DND-41 (cell line): ENCODE results near the gene BCAS3.

Experiments used
- CTCF ChIP-seq: IDR thresholded peaks from 2 replicates; pipeline ENCODE4 v1.5.1; 2012; ENCODE audit warnings: borderline replicate concordance, low read length, moderate library complexity, mild to moderate bottlenecking; ENCODE audit not compliant: poor library complexity, severe bottlenecking; ENCODE audit errors: extremely low read depth
- EZH2 ChIP-seq: IDR thresholded peaks from 3 replicates; pipeline ENCODE4 v1.6.1; 2012; ENCODE audit warnings: borderline replicate concordance, low read depth, mild to moderate bottlenecking, moderate library complexity, low read length, inconsistent platforms; ENCODE audit not compliant: severe bottlenecking

GRCh38 chr17:60665602-60666001, 12.0 kb upstream of the BCAS3 start:
- no peak for TF ChIP-seq CTCF
- TF ChIP-seq EZH2, result no peak
